Measurements from ENCODE around the gene RAD23B.

The RAD23B gene

DNA sequence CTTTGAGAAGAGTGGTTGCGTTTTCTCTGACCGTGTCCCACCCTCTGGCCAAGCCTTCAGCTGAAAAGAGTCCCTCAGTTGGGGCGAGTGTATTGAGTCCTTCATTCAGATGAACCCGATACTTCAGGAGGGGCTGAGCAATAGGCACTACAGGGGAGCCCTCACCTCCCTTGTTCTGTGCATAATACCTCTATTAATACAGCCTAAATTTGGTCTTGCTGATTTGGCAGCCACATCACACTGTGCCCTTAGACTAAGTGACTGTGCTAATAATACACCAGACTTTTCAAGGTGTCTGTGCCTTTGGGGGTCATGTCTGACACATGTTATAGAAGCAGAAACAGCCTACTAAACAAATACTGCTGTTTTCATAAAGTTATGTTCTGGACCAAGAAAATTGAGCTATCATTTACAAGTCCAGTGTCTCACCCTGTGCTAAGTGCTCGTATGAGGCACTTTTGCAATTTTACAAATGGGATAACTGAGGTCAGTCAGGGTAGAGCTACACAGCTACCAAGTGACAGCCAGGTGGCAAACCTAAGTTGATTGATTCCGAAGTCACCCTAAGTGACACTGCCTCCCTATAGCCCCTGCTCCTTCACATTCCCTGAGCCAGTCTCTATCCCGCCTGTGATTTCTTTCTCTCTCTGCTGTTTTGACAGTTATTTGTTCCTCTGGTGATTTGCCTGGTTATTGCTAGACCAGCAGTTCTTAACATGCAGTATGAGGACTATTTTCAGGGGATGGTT lies 56.0 kb downstream of the RAD23B start:
- H3K4me1 ChIP-seq (ENCODE audit: control insufficient read depth, insufficient read depth, low read depth, low read length): peaks cover 4% of the 10 kb centered on the region
- H3K9ac ChIP-seq (ENCODE audit: low read length): no peak overlapping the region
- H3K14ac ChIP-seq (ENCODE audit: low read length in 2 of 2): no peak overlapping the region
- no peak overlapping the region for H2BK12ac ChIP-seq (ENCODE audit: low read length in 2 of 2)
- 84% methylated on average over 7 of the region's 7 CpGs for WGBS
- H3K18ac ChIP-seq (ENCODE audit: low read depth in 1 of 2, low read length in 2 of 2): no peak overlapping the region
- no peak overlapping the region for H3K4me2 ChIP-seq (ENCODE audit: low read length, poor library complexity, severe bottlenecking)
- no peak overlapping the region for H3K4me3 ChIP-seq (ENCODE audit: insufficient read depth in 1 of 2, low read depth in 1 of 2, low read length in 2 of 2)
- H3K27me3 ChIP-seq (ENCODE audit: control insufficient read depth in 1 of 2, insufficient read depth in 1 of 2, low read length in 2 of 2): no peaks in the 10 kb centered on the region
- H3K4ac ChIP-seq (ENCODE audit: low read depth in 1 of 2, low read length in 2 of 2): no peak overlapping the region
- no peak overlapping the region for H4K8ac ChIP-seq (ENCODE audit: low read length)
- no peak overlapping the region for H2BK120ac ChIP-seq (ENCODE audit: low read depth, low read length)
- DNase-seq: no peak
- no peak overlapping the region for H2BK5ac ChIP-seq (ENCODE audit: low read depth, low read length, poor library complexity, severe bottlenecking)
- peaks cover 19% of the 10 kb centered on the region for H3K79me1 ChIP-seq (replicated peaks; ENCODE audit: low read length, poor library complexity, severe bottlenecking)
- no peaks in the 10 kb centered on the region for H3K9me3 ChIP-seq (ENCODE audit: control insufficient read depth, low read length)
- no peak overlapping the region for H2AFZ ChIP-seq (ENCODE audit: low read depth, low read length)
- H3K27ac ChIP-seq (ENCODE audit: low read length, poor library complexity, severe bottlenecking): no peak overlapping the region
- H2AK5ac ChIP-seq (ENCODE audit: low read length, severe bottlenecking): no peak overlapping the region
- no peak overlapping the region for H4K91ac ChIP-seq (ENCODE audit: low read length)
- peaks cover 37 to 38% of the 10 kb centered on the region in 2 experiments for H3K36me3 ChIP-seq (ENCODE audit: control insufficient read depth in 1 of 2, insufficient read depth in 2 of 2, low read depth in 1 of 2, low read length in 2 of 2)
- no peak overlapping the region for H3K23ac ChIP-seq (ENCODE audit: low read length in 2 of 2)
- no peak overlapping the region for H2BK15ac ChIP-seq (ENCODE audit: low read depth, poor library complexity, severe bottlenecking)

DNA sequence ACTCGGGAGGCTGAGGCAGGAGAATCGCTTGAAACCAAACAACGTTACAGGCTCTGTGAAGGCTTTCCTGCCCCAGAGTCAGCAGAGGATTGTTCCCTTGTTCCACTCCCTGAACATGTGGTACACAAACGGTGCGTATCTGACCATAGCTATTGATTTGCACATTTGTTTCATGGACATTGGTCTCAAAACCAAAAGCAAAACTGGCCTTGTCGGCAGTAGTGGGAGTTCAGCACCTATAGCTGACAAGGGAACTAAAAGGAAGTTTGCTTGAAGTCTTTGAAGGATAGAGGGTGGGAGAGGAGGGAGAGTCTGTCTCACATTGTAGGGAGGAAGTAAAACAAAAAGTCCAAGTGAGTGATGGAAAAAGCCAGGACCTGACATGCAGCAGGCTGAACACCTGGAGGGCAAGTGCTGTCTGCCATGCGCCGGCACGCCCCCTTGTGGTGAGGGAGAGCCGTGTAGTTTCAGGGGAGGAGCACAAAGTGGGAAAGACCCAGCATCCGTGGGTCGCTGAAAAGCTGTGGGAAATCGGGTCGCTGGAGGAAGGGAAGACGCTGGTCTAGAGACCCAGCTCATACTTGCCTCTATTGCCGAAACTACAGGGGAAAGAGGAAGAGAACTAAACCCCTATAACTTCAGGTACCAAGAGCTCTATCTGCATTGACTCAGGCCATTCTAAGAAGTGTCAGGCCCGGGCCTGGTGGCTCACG lies 58.0 kb downstream of the RAD23B start:
- H2AK5ac ChIP-seq (ENCODE audit: low read length, severe bottlenecking): no peak overlapping the region
- H3K14ac ChIP-seq (ENCODE audit: low read length in 2 of 2): no peak overlapping the region
- no peak overlapping the region for H2BK15ac ChIP-seq (ENCODE audit: low read depth, poor library complexity, severe bottlenecking)
- no peak overlapping the region for H3K18ac ChIP-seq (ENCODE audit: low read depth in 1 of 2, low read length in 2 of 2)
- H3K79me1 ChIP-seq (replicated peaks; ENCODE audit: low read length, poor library complexity, severe bottlenecking): peaks cover 9% of the 10 kb centered on the region
- no peaks in the 10 kb centered on the region for H3K9me3 ChIP-seq (ENCODE audit: control insufficient read depth, low read length)
- H3K27ac ChIP-seq (ENCODE audit: low read length, poor library complexity, severe bottlenecking): no peak overlapping the region
- no peak overlapping the region for H2BK5ac ChIP-seq (ENCODE audit: low read depth, low read length, poor library complexity, severe bottlenecking)
- H3K4ac ChIP-seq (ENCODE audit: low read depth in 1 of 2, low read length in 2 of 2): no peak overlapping the region
- H2BK120ac ChIP-seq (ENCODE audit: low read depth, low read length): no peak overlapping the region
- no peak overlapping the region for H3K23ac ChIP-seq (ENCODE audit: low read length in 2 of 2)
- H3K4me3 ChIP-seq (ENCODE audit: insufficient read depth in 1 of 2, low read depth in 1 of 2, low read length in 2 of 2): no peak overlapping the region
- 56% methylated on average over 17 of the region's 18 CpGs for WGBS
- H2AFZ ChIP-seq (ENCODE audit: low read depth, low read length): no peak overlapping the region
- peaks cover 17 to 31% of the 10 kb centered on the region in 2 experiments for H3K36me3 ChIP-seq (ENCODE audit: control insufficient read depth in 1 of 2, insufficient read depth in 2 of 2, low read depth in 1 of 2, low read length in 2 of 2)
- H4K8ac ChIP-seq (ENCODE audit: low read length): no peak overlapping the region
- no peak overlapping the region for H3K9ac ChIP-seq (ENCODE audit: low read length)
- no peak overlapping the region for H4K91ac ChIP-seq (ENCODE audit: low read length)
- no peaks in the 10 kb centered on the region for H3K27me3 ChIP-seq (ENCODE audit: control insufficient read depth in 1 of 2, insufficient read depth in 1 of 2, low read length in 2 of 2)
- no peak overlapping the region for H3K4me2 ChIP-seq (ENCODE audit: low read length, poor library complexity, severe bottlenecking)
- H2BK12ac ChIP-seq (ENCODE audit: low read length in 2 of 2): no peak overlapping the region
- H3K4me1 ChIP-seq (ENCODE audit: control insufficient read depth, insufficient read depth, low read depth, low read length): peaks cover 4% of the 10 kb centered on the region
- peak; percentile 68 for DNase-seq

DNA sequence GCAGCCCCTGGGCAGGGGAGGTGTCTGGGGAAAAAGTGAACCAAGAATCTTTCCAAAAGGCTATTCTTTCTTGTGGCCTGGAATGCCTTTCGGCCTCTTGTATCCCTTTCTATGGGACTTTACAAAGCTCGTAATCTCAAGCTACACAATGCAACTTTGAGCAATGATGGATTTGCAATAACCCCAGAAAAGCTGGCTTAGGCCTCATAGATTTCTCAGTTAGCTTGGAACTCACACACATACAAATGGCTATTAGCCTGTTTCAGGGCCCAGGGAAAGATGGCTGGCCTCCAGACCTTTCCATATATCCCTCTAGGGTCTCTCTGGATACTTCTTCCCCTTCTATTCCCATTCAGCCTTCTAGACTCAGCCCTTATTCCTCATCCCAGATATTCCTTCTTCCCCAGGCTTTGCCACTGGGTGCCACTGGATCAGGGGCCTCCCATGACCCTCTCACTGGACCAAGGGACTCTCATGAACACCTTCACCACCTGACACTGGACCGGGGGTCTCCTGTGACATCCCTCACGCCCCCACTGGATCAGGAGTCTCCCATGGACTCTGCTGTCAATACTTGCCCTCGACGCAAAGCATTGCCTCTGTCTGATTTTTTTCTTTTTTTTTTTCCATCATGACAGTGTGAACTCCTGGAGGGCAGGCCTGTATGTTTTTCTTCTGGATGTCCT lies 59.5 kb downstream of the RAD23B start:
- Histone ChIP-seq H3K9ac (ENCODE audit: low read length) (no peak overlapping the region), H3K4me1 (ENCODE audit: control insufficient read depth, insufficient read depth, low read depth, low read length) (peaks cover 2% of the 10 kb centered on the region), H2BK5ac (ENCODE audit: low read depth, low read length, poor library complexity, severe bottlenecking) (no peak overlapping the region), H2AK5ac (ENCODE audit: low read length, severe bottlenecking) (no peak overlapping the region), H4K8ac (ENCODE audit: low read length) (no peak overlapping the region), H3K14ac (ENCODE audit: low read length in 2 of 2) (no peak overlapping the region), H3K79me1 (replicated peaks; ENCODE audit: low read length, poor library complexity, severe bottlenecking) (peaks cover 4% of the 10 kb centered on the region), H3K4ac (ENCODE audit: low read depth in 1 of 2, low read length in 2 of 2) (no peak overlapping the region), H3K4me2 (ENCODE audit: low read length, poor library complexity, severe bottlenecking) (no peak overlapping the region), H4K91ac (ENCODE audit: low read length) (no peak overlapping the region), H3K36me3 (ENCODE audit: control insufficient read depth in 1 of 2, insufficient read depth in 2 of 2, low read depth in 1 of 2, low read length in 2 of 2) (peaks cover 16 to 22% of the 10 kb centered on the region in 2 experiments), H3K18ac (ENCODE audit: low read depth in 1 of 2, low read length in 2 of 2) (no peak overlapping the region), H2AFZ (ENCODE audit: low read depth, low read length) (no peak overlapping the region), H3K27ac (ENCODE audit: low read length, poor library complexity, severe bottlenecking) (no peak overlapping the region), H2BK15ac (ENCODE audit: low read depth, poor library complexity, severe bottlenecking) (no peak overlapping the region), H2BK12ac (ENCODE audit: low read length in 2 of 2) (no peak overlapping the region), H3K4me3 (ENCODE audit: insufficient read depth in 1 of 2, low read depth in 1 of 2, low read length in 2 of 2) (no peak overlapping the region), H2BK120ac (ENCODE audit: low read depth, low read length) (no peak overlapping the region), H3K9me3 (ENCODE audit: control insufficient read depth, low read length) (no peaks in the 10 kb centered on the region), H3K23ac (ENCODE audit: low read length in 2 of 2) (no peak overlapping the region), H3K27me3 (ENCODE audit: control insufficient read depth in 1 of 2, insufficient read depth in 1 of 2, low read length in 2 of 2) (no peaks in the 10 kb centered on the region)
- DNase-seq: no peak
- WGBS: 96% methylated on average over 4 of the region's 6 CpGs

DNA sequence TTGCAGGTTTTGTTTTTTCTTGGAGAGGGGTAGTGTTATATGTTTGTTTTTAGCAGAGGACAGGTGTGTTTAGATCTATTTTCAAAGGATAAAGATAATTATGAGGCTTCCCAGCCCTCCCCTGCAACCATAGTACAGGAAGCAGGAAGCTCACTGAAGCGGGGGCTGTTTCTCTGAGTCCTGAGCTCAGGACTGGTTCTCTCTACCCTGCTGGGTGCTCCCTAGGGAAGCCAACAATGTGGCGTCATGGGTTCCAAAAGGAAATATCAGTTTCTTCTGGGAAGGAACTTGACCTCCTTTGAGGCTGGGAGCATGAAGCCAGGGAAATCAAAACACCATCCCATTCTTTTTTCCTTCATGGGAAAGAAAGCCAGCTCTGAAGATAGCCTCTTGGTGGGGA lies 62.2 kb downstream of the RAD23B start:
- Histone ChIP-seq H3K27me3 (ENCODE audit: control insufficient read depth in 1 of 2, insufficient read depth in 1 of 2, low read length in 2 of 2) (peaks cover 2 to 3% of the 10 kb centered on the region in 2 experiments), H3K9ac (ENCODE audit: low read length) (no peak overlapping the region), H4K8ac (ENCODE audit: low read length) (no peak overlapping the region), H2BK120ac (ENCODE audit: low read depth, low read length) (no peak overlapping the region), H3K18ac (ENCODE audit: low read depth in 1 of 2, low read length in 2 of 2) (no peak overlapping the region), H3K4me3 (ENCODE audit: insufficient read depth in 1 of 2, low read depth in 1 of 2, low read length in 2 of 2) (no peak overlapping the region), H3K4me2 (ENCODE audit: low read length, poor library complexity, severe bottlenecking) (no peak overlapping the region), H2AFZ (ENCODE audit: low read depth, low read length) (no peak overlapping the region), H3K9me3 (ENCODE audit: control insufficient read depth, low read length) (no peaks in the 10 kb centered on the region), H2AK5ac (ENCODE audit: low read length, severe bottlenecking) (no peak overlapping the region), H2BK15ac (ENCODE audit: low read depth, poor library complexity, severe bottlenecking) (no peak overlapping the region), H3K14ac (ENCODE audit: low read length in 2 of 2) (no peak overlapping the region), H2BK5ac (ENCODE audit: low read depth, low read length, poor library complexity, severe bottlenecking) (no peak overlapping the region), H3K79me1 (replicated peaks; ENCODE audit: low read length, poor library complexity, severe bottlenecking) (no peaks in the 10 kb centered on the region), H3K4ac (ENCODE audit: low read depth in 1 of 2, low read length in 2 of 2) (no peak overlapping the region), H3K27ac (ENCODE audit: low read length, poor library complexity, severe bottlenecking) (no peak overlapping the region), H2BK12ac (ENCODE audit: low read length in 2 of 2) (no peak overlapping the region), H3K23ac (ENCODE audit: low read length in 2 of 2) (no peak overlapping the region), H3K4me1 (ENCODE audit: control insufficient read depth, insufficient read depth, low read depth, low read length) (no peaks in the 10 kb centered on the region), H4K91ac (ENCODE audit: low read length) (no peak overlapping the region), H3K36me3 (ENCODE audit: control insufficient read depth in 1 of 2, insufficient read depth in 2 of 2, low read depth in 1 of 2, low read length in 2 of 2) (peaks cover 0 to 8% of the 10 kb centered on the region in 2 experiments)
- WGBS: 82% methylated on average over 2 of the region's 2 CpGs
- no peak for DNase-seq
